HG02973 (cell line): ENCODE results near the gene MOB2.
"Not testable (repeated sequence)": the region's sequence is repeated elsewhere in the genome, so short reads cannot be mapped to it uniquely, and the experiment has no call there.

ENCODE experiments used
- ATAC-seq: cut with Tn5 transposase; IDR thresholded peaks from one replicate; pipeline ENCODE4 v1.9.1; 2021; ENCODE audit warnings: moderate library complexity; ENCODE audit not compliant: unreplicated experiment

MOB2 gene

GRCh38 chr11:1445741-1446445 is 40.7 kb downstream of the MOB2 start:
- no peak for ATAC-seq

- ATAC-seq: no peak
Measured at GRCh38 chr11:1444823-1445422, 41.7 kb downstream of the MOB2 start.

- no peak for ATAC-seq
Measured at GRCh38 chr11:1444321-1444720, 42.3 kb downstream of the MOB2 start.

- no peak for ATAC-seq
Measured at GRCh38 chr11:1443737-1444136, 42.8 kb downstream of the MOB2 start.

- no peak for ATAC-seq
Measured at GRCh38 chr11:1442807-1443366, 43.7 kb downstream of the MOB2 start.

- ATAC-seq: no peak
Measured at GRCh38 chr11:1442163-1442562, 44.4 kb downstream of the MOB2 start.

GRCh38 chr11:1440496-1440895 is 46.1 kb downstream of the MOB2 start:
- ATAC-seq: no peak

GRCh38 chr11:1440066-1440465 is 46.5 kb downstream of the MOB2 start:
- ATAC-seq: no peak

GRCh38 chr11:1439341-1439740 is 47.2 kb downstream of the MOB2 start:
- no peak for ATAC-seq

GRCh38 chr11:1438967-1439330 is 47.6 kb downstream of the MOB2 start:
- no peak for ATAC-seq

- no peak for ATAC-seq
Measured at GRCh38 chr11:1438261-1438966, 48.2 kb downstream of the MOB2 start.

GRCh38 chr11:1437500-1437899 is 49.1 kb downstream of the MOB2 start:
- ATAC-seq: no peak

- no peak for ATAC-seq
Measured at GRCh38 chr11:1436468-1437039, 50.0 kb downstream of the MOB2 start.

- no peak for ATAC-seq
Measured at GRCh38 chr11:1435820-1436467, 50.6 kb downstream of the MOB2 start.

- ATAC-seq: not testable (repeated sequence)
Measured at GRCh38 chr11:1435479-1435819, 51.1 kb downstream of the MOB2 start.

GRCh38 chr11:1433977-1434640 is 52.5 kb downstream of the MOB2 start:
- no peak for ATAC-seq

GRCh38 chr11:1433568-1433967 is 53.0 kb downstream of the MOB2 start:
- ATAC-seq: no peak

- no peak for ATAC-seq
Measured at GRCh38 chr11:1428762-1429316, 57.7 kb downstream of the MOB2 start.

- ATAC-seq: no peak
Measured at GRCh38 chr11:1425439-1425838, 61.1 kb downstream of the MOB2 start.

GRCh38 chr11:1425006-1425405 is 61.6 kb downstream of the MOB2 start:
- ATAC-seq: no peak
